ENCODE measurements around the gene GGCX.
A peak's percentile ranks its signal among the peaks of the same experiment; 100 is the strongest.
"Not testable (repeated sequence)": the region's sequence is repeated elsewhere in the genome, so short reads cannot be mapped to it uniquely, and the experiment has no call there.

The GGCX gene

GRCh38 chr2:85593023-85593422 is 31.7 kb upstream of the GGCX start:
- no peak for DNase-seq

DNA sequence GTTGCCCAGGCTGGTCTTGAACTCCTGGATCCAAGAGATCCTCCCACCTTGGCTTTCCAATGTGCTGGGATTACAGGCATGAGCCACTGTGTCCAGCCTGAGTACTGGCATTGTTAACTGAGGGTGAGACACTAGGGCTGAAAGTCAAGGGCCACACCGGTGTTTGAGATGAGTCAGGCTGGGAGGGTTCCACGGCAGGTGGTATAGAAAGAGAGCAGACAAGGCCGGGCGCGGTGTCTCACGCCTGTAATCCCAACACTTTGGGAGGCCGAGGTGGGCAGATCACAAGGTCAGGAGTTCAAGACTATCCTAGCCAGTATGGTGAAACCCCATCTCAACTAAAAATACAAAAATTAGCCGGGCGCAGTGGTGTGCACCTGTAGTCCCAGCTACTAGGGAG is 31.0 kb upstream of the GGCX start:
- DNase-seq = not testable (repeated sequence)

- no peak for DNase-seq
These were observed 30.3 kb upstream of the GGCX start for GRCh38 chr2:85591563-85591962.

- DNase-seq = no peak
These were observed 29.7 kb upstream of the GGCX start for GRCh38 chr2:85590950-85591349.

DNA sequence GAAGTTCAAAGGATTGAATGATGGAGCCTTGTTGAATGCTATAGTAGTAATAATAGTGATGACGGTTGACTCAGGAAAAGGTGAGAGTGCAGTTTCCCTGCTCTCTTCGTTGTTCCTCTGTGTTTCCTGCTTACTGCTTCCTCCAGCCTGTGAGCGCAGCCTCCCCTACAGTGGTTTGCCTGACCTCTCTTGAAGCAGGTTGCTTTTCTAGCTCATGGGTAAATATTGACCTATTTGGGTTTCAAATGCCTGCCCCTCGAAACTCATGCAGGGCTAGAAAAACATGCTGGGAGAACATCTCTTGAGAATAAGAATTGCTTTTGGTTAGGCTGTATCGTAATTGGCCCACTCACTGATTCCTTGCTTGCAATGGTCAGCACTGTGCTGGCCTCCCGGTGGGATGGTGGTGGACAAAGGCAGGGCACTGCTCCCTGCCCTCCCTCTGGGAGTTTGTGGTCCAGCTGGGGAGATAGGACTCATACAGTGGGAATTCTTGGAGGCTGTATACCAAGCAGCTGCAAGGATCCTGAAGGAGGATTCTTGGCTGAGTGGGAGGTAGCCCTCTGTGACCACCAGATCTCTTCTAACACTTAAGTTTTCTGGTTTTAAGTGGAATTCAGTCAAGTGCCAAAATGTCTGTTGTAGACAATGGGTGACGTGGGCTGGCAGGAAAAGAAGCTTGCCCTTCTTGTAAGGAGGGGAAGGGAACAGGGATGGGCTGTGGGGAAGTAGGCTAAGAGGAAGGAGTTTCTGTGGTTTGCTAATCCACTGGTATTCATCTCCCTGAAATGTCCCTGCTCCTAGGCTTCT is 28.9 kb upstream of the GGCX start:
- DNase-seq = no peak

GRCh38 chr2:85589181-85589580 is 27.9 kb upstream of the GGCX start:
- DNase-seq = no peak

DNA sequence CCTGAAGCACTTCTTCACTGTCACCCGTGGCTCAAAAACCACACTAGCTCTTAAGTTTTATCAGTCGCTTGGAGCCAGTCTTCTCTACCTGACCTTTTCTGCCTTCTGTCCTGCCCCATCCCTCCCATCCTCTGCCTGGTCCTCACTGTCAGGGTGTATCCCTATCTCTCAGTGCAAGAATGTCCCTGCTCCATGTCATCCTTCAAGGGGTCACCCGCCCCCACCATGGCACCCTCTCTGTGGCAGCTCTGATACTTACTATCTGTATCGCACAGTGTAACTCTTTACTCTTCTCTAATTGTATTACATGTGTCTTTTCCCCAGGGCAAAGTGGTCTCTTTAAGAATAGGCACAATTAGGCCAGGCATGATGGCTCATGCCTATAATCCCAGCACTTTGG is 27.4 kb upstream of the GGCX start:
- DNase-seq = no peak

DNA sequence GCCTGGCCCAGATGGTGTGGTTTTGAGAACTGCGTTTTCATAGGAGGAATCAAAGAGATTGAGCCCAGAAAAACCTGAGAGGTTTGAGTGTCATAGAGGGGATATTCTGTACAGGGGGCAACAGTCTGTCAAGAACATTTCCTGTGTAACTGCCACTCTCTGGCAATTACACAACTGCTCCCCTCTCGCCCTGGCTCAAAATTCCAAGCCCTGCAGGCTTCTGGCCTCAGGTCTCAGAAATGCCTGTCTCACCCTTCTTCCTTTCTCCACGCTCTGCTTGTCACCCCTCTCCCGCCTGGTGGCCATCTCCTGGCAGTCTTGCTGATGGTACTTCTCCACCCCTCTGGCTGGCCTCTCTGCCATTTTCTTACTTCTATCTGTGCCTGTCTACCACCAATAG is 26.9 kb upstream of the GGCX start:
- DNase-seq = no peak

DNA sequence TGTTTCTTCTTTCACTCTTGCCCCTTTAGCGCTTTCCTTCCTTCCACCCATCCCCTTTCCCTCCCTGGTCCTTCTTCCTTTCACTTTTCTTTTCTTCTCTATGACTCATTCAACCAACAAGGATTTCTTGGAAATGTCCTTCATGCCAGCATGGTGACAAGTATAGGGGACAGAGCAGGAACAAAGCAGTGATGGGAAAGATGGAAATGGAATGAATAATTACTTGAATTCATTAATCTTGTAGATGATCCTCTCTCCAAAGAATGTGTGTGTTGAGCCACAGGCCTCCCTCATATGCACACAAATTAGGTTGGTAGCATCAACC is 24.4 kb upstream of the GGCX start:
- no peak for DNase-seq

- DNase-seq = peak; percentile 36
These were observed 23.8 kb upstream of the GGCX start for GRCh38 chr2:85584857-85585780.

DNA sequence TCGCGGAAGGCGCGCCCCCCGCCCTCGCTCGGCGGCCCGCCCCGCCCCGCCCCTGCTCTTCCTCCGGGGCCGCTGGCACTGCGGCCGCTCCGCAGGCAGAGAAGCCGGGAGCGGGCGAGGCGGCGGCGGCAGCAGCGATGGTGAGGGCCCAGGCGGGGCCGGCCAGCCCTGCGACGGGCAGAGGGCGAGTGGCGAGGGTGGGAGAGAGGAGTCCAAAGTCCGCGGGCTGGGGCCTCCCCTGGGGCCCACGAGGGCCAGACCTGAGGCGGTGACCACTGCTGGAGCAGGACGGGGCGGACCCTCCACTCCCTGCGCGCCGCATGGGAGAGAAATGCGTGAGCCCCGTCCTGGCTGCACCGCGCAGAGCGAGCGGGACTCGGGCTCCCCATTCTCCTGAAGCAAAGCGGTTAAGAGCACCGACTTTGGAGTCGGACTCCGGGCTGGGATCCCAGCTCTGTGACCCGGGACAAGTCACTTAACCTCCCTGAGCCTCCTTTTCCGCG is 23.1 kb upstream of the GGCX start, which contains the start of gene VAMP5:
VAMP5 (plus strand) TSS at position 78 of the 503 bp plus-strand sequence; CDS start at position 138, 60 bp downstream.
- DNase-seq = peak; percentile 71

DNA sequence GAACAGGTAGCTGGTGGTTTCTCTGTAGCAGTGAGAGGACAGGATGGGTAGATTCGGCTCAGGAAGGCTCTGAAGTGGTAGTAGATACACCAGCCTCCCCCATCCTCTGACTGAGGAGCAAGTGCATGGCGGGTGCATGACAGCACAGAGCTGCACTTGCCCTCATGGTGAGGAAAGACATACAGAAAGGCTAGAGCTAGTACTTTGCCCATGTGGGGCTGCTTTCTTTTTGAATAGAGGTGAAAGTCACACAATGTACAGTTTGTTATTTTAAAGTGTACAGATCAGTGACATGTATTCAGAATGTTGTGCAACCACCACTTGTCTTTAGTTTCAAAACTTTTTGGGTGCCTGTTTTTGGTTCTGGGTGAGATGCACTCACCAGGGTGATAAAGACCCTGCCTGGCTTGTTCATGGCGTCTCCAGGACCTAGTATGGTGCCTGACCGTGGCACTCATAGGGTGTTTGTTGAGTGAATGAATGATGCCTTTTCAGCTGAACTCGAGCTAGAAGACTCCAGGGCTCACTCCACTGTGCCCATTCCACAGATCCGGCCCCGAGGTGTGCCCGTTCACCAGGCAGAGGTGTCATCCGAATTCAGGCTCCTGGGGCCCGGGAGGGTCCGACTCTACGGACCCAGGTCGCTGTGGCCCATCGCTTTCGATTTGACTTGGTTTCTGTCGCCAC is 22.5 kb upstream of the GGCX start:
- peak; percentile 50 for DNase-seq

GRCh38 chr2:85582492-85582891 is 21.2 kb upstream of the GGCX start:
- no peak for DNase-seq

DNA sequence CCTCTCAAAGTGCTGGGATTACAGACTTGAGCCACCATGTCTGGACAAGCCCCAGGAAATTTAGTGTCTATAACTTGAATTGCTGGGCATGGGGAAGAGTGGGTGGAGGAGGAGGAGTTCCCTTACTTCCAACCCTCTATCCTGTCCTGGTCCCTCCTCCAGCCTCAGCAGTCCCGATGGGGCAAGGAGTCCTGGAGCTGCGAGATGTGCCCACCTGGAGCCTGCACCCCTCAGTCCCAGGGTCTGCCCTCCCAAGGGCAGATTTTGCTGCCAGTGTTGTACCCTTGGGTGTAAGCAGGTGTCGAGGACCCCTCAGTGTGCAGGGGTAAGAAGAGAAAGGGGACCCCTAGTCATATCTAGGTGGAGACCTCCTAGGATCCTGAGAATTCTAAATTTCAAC is 18.9 kb upstream of the GGCX start:
- no peak for DNase-seq

DNA sequence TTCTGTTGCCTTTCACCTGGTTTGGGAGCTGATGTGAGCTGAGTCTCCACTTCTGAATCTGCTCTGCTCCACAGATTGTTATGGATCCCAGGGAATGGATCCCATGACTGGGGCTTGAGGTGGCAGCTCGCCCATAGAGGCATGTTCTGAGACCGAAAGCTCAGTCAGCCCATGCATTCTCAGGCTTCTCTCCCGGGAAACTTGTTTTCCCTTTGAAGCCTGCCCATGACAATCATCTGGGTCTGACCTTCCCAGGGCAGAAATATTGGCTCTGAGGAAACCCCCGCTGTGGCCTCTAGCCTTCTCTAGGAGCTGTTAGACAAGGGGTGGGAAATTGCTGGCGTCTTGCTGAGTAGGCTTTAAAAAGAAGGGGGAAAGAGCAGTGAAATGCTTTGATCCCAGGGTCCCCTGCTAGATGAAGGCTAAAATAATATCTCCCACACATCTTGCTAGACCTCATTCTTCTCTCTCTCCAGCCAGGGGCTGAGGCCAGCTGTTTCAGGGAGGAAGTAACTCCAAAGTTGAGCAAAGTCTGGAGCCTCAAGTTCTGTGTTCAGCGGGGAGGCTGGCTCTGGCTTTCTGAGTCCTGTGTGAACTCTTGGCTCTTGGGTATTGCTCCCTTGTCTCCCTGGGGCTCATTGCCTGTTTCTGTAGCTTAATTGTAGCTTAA is 18.1 kb upstream of the GGCX start:
- no peak for DNase-seq

DNA sequence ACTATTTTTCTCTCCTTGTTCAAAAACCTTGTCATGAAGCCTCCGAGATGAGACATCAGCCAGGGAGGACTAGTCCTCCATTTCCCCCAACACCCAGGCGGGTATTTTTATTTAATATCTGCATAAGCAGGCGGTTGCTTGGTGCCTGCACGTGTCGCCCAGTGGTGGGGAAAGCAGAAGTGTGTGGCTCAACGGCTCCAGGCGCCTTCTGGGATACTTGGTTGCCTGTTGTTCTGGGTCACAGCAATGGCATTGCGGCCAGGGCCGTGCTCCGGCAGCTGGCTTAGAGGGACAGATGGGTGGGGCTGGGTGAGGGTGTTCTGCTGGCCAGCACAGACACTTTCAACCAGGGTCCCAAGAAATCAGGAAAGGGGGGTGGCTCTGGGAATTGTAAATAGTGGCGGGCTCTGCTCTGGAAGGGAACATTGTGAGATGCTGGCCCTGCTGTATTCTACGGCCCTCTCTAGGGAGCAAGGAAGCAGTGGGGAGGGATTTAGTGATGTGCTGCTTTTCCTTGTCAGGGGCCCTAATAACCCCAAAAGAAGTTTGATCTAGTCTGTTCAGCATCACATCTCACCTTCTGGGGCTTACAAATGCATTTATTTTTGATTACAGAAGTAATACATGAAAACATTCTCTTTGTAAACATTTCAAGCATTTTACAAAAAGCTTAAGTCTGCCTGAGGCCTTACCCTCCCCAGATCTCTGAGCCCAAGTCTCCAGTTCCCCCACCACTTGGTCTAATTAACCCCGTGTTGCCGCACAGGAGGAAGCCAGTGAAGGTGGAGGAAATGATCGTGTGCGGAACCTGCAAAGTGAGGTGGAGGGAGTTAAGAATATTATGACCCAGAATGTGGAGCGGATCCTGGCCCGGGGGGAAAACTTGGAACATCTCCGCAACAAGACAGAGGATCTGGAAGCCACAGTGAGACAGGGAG is 17.2 kb upstream of the GGCX start:
- peak; percentile 29 for DNase-seq

DNA sequence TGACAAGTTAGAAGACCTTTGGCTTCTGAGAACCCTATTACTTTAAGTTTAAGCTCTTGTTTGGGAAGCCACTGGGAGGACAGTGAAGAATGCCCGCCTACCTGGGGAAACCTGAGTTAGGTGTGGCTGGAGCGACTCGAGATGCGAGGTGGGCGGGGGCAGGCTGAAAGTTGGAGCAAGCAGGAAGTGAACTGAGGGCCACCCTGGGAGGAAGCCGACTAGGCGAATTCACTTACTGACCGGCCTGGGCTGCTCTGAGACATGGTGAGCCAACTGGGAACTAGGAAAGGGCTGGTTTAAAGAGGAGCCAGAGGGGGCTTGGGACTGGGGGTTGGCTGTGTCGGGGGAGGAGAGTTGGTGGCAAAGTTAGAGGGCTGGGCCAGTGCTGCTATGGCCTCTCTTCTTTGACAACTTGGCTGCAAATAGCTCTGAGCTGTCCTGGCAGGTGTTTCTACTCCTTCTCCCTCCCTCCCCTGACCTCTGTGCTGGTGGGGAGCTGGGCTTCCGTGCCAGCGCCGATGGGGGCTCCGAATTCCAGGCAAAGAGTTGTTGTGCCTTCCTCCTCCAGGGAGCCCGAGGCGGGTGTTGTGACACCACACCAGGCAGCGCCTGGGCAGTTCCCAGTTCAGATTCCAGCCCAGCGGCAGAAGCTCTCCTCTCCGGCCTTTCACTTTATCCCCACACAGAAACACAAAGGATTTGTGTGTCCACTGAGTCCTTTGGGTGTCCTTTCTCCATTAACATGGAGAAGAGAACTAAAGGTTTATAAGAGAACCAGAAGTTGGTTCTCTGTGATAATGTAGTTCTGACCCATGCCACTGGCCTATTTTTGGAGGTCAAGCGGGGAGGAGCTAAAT is 16.3 kb upstream of the GGCX start, which contains the start of gene VAMP8:
VAMP8 (plus strand) TSS at position 201 of the 857 bp plus-strand sequence; CDS start at position 262, 61 bp downstream.
- peak; percentile 80 for DNase-seq

DNA sequence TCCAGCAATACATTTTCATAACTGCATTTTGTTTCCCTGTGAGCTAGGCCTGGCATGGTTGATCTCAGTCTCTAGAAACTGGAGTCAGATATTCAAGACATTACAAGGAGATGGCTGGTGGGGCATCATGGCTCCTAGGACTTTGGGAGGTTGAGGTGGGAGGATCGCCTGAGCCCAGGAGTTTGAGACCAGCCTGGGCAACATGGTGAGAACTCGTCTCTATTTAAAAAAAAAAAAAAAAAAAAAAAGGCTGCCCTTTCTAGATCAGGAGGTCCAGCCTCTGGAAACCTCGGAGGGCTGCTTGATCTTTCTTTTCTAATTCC is 15.7 kb upstream of the GGCX start:
- DNase-seq = no peak

GRCh38 chr2:85575739-85576138 is 14.4 kb upstream of the GGCX start:
- DNase-seq = no peak

DNA sequence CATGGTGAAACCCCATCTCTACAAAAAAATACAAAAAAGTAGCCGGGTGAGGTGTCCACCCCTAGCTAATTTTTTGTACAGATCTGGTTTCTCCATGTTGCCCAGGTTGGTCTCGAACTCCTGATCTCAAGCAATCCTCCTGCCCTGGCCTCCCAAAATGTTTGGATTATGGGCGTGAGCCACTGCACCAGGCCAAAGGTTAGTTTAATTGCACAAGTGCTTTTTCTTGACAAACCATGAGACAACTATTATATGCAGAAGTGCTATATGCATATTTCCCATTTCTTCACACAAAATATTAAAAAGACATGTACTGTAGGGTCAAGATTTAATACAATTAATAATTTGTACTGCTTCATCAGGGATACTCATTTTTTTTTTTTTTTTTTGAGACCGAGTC is 5.0 kb upstream of the GGCX start:
- no peak for DNase-seq
